HG03442 (cell line): ENCODE data around the gene USF1.
"Not testable (repeated sequence)": the region's sequence is repeated elsewhere in the genome, so short reads cannot be mapped to it uniquely, and the experiment has no call there.

Experiments used
- ATAC-seq: cut with Tn5 transposase; IDR thresholded peaks from one replicate; pipeline ENCODE4 v1.9.1; 2021; ENCODE audit warnings: mild to moderate bottlenecking, moderate library complexity; ENCODE audit not compliant: unreplicated experiment

The USF1 gene

DNA sequence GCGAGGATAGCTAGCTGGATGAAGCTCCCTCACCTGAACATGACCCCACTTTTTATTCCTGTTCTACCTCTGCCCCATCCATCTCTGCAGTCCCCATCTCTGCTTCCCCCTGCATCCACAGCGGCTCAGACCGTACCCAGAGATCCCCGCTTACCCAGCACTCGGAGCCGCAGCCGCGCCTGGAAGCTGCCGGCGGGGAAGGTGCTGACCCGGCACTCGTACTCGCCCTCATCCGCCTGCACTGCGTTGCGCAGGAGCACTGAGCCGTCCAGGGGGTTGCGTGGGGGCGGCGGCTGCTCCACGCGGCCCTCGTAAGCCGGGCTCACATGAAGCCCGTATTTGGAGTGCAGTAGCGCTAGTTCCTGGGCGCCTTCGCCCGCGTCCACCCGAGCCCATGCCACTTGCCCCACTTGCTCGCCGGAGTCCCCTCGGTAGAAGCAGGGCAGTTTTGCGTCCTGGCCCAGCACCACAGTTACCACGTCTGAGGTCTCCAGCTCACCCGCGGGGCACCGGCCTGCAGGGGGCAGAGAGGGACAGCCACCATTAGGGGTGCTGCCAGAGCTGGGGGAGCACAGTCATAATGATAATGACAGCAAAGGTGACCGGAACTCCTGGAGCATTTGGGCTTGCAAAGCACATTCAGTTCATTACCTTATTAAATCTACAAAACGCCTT, 33.8 kb upstream of the USF1 start:
- no peak for ATAC-seq

DNA sequence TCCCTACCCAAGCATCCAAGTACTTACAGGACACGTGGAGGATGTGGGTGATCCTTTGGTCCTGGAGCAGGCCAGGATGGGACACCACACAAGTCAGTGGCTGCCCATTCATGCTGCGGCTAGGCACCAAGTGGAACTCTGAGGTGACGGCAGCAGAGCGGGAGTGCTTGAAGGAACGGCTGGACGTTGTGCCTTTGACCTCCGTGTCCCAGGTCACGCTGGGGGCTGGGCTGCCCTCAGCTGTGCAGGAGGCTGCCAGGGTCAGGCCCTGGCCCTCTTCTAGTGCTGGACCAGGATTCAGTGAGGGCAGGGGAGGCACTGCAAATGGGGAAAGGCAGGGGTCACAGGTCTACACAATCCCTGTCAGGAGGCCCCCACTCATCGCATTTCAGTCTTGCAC, 31.6 kb upstream of the USF1 start:
- ATAC-seq = no peak

DNA sequence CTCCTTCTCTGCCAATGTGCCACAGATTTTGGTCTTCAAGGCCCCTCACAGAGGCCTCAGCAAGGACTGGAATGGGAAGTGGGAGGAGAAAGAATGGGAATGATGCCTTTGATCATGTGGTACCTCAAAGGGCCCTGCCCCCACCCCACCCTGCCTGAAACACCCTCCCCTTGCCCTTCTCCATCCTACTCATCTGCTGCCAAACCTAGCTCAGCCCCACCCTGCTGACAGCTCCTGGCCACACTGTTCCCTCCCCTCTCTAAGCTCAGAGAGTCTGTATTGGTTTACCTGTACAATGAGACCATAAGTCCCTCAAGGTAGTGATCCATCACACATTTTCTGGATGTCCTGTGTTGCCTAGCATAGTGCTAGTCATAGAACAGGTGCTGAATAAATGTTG, 30.6 kb upstream of the USF1 start:
- ATAC-seq = no peak

- ATAC-seq = no peak
Observed at GRCh38 chr1:161074676-161075368, 29.0 kb upstream of the USF1 start.

- ATAC-seq = no peak
Observed at GRCh38 chr1:161073474-161074121, 27.8 kb upstream of the USF1 start.

DNA sequence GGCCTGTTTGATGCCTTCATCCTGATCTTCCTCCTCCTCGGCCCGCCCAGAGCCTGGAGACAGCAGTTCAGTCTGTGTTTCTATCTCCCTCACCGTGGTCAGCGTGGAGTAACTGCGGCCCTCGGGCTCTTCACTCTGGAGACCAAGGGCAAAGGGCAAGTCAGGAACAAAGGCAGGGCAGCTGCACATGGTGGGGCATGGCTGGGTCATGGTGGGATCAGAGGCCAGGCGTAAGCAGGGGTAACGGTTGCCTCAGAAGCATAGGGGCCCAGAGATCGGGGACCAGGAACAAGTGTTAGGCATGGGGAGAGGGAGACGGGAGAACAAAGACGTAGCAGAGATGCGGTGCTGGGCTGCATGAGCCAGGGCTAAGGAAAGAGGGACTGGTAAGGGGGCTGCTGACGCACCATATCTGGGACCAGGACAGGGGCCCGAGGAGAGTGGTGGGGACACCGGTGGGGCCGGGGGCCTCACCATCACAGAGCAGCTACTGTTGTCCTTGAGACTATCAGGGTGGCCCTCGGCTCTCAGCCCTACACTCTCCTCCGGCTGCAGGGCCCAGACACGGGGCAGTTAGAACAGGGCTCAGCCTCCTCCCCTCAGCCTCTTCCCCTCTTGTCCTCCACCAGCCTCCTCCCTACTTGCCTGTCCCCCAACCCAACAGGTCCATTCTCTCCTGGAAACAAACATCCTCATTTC, 27.1 kb upstream of the USF1 start:
- ATAC-seq = no peak

DNA sequence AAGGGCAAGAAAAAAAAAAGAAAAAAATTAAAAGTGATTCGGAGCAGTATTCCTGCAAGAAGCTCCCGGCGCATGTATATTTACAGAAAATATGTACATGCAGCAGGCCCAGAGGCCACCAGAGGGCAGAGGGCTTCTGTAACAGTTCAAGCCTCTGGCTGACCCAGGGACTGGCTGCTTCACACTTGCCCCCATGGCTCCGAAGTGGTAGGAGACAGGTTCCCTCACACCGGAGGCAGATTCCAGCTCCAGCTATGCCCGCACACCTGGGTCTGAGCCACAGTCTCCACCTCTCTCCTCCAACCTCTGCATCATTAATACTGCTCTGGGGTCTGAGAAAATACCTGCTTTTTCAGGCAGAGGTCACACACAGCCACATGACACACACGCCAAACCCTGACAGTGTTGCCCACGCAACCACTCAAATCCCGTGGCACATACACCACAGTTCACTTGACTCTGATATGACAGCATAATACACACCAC, 26.2 kb upstream of the USF1 start:
- no peak for ATAC-seq

DNA sequence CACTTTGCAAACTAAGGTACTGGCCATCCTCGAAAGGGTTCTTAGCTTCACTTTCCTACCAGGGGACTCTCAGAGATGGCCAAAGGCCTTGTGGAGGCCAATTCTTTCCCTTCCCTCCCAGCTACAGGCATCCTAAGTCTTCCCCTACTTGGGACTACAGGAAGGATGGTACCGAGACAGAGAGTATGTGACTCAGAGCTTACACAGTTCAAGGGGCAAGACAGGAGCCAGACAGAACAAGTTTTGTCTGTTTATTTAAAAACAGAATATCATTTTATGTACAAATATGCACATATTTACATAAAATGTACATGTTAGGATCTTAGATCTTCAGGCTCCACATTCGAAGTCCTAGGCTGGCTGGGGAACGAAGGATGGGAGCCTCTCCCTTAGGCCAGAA, 25.0 kb upstream of the USF1 start:
- ATAC-seq = no peak

DNA sequence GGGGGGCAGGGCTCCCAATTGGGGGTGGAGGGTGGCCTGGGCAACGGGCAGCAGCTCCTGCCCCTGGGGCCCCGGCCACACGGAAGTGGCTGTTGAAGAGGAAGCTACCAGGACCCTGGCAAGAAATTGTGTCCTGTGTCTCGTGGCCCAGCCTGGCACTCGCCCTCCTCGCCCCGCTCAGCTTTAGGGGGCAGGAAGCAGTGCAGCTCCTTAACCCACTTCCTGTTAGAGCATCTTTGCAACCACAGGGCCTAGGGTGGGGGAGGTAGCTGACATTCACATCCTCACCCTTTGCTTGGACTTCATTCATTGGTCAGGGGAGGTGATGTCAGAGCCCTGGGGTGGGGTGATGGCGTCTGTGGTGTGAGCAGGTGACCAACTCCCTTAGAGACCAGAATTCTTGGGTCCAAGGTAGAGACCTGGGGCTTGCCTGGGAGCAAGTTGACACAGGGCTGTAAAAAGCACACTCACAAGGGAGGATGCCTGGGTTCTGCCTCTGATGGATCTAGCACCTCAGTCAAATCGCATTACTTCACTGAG, 24.0 kb upstream of the USF1 start, which contains the start of gene ARHGAP30:
Gene ARHGAP30 (minus strand): TSS at position 161 of the 540 bp plus-strand sequence. CDS start 267 bp downstream, outside the sequence.
- peak; percentile 85 for ATAC-seq

GRCh38 chr1:161069241-161069640, 23.5 kb upstream of the USF1 start:
- ATAC-seq = peak; percentile 0

DNA sequence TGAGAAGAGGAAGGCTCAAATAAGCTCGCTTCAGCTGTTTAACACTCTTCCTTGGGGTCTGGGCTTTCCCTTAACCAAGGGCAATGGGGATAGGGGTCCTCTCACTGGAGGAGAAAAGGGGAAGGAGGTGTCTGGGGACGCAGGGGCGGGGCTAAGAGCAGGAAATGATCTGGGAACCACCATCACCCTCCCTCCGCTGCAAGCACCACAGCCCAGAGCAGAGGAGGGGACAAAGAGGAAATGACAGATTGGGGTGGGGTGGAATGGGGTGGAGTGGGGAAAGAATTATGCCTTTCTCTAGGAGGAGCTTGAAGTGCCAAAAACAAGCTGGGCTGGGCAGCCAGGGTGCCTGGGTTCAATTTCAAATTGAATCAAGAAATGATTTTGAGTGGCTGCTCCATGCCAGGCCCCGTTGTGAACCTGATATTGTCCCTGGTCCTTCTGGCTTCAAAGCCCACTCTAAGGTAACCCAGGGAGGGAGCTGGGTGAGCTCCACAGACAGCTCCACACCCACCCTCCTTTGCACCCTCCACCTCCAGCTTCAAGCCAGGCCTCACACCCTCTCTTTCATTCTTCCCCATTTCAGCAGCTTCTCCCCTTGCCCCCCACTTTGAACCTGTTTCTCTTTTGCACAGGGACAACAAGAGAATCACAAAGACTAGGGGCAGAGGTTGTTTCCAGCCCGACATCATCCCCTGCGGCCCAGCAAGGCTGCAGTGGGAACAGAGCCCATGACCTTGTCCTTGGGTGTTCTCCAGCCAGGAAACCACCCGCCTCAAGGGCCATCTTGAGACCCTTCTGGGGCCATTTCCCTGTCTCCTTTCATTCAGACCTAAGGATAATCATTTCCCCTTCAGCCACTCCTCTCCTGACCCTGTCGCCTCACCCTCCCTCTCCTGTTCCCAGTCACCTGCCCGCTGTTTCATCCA, 22.8 kb upstream of the USF1 start:
- peak; percentile 41 for ATAC-seq

GRCh38 chr1:161066694-161067093, 20.9 kb upstream of the USF1 start:
- ATAC-seq = no peak

GRCh38 chr1:161065681-161066080, 19.9 kb upstream of the USF1 start:
- ATAC-seq = not testable (repeated sequence)

DNA sequence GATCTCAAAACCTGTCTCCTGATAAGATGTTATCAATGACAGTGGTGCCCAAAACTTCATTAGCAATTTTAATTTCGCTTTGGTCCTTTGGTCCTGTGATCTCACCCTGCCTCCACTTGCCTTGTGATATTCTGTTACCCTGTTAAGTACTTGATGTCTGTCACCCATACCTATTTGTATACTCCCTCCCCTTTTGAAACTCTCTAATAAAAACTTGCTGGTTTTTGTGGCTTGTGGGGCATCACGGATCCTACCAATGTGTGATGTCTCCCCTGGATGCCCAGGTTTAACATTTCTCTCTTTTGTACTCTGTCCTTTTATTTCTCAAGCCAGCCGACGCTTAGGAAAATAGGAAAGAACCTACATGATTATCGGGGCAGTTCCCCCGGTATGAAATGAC, 18.2 kb upstream of the USF1 start:
- not testable (repeated sequence) for ATAC-seq

DNA sequence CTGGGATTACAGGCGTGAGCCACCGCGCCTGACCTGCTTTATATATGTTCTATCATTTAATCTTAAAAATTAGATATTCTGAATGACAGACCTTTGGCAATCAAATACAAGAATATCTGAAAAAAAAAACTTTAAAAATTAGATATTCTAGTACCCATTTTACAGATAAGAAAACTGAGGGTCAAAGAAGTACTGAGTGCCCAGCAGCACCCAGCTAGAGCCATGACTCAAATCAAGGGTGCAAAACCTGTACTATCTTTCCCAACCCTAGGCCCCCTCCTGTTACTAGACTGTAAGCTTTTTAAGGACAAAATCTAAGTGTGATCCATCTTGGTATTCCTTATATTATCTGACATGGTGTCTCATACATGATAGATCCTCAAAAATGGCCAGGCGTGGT, 15.6 kb upstream of the USF1 start:
- no peak for ATAC-seq

DNA sequence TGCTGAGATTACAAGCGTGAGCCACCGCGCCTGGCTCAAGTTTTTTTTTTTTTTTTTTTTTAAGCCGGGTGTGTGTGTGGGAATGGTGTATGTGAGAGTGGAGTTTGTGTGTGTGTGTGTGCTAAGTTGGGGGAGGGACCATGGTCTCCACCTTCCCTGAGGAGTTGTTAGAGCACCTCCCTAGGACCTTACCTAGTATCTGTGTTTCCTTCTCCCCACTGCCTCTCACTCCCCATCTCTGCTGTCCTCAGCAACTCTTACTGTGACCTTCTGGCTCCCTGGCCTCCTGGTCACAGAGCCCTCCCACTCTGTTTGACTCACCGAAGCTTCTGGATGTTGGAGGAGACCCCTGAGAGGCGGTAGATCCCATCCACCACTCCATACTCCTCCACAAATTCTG, 13.5 kb upstream of the USF1 start:
- no peak for ATAC-seq

- no peak for ATAC-seq
Observed at GRCh38 chr1:161054805-161055204, 9.0 kb upstream of the USF1 start.

GRCh38 chr1:161054232-161054631, 8.5 kb upstream of the USF1 start:
- ATAC-seq = no peak

- ATAC-seq = no peak
Observed at GRCh38 chr1:161052899-161053298, 7.1 kb upstream of the USF1 start.

DNA sequence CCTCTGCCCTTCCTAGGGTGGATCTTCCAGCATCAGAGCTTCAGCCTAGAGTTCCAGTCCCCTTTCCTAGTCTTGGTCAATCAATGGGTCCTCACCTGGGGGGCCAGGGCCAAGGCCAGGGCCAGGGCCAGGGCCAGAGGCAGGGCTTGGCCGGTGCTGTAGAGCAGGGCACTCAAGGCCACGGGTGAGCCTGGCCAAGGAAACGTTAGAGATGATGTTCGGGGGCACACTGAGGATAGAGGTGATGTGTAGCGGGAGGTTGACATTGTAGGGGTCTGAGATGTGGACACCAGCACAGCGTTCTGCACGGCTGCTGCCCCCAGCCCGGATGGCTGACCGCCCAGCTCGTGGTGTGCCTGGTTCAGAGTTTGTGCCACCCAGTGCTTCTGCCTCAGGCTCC, 5.4 kb upstream of the USF1 start:
- no peak for ATAC-seq
